Effector memory CD8-positive, alpha-beta T cell (primary cell): ENCODE data around the gene FRMD5.

Experiments
- ATAC-seq: fragments of 150-1000 bp; cut with Tn5 transposase; replicated peaks from 2 replicates; pipeline ENCODE4 v1.10.0; 2021; ENCODE audit warnings: mild to moderate bottlenecking, moderate library complexity
- DNase-seq, 3 experiments: peaks; one replicate each; pipeline ENCODE4 v3.0.0; 2021
- H3K27ac Mint-ChIP-seq, 2 donors: one replicate each; pipeline ENCODE4 v1.8.0; 2022; ENCODE audit warnings: mild to moderate bottlenecking in 2 of 2, mixed read lengths in 2 of 2, moderate library complexity in 2 of 2
- H3K27me3 Mint-ChIP-seq, 2 donors: one replicate each; pipeline ENCODE4 v1.8.0; 2022; ENCODE audit warnings: mixed read lengths in 2 of 2
- H3K36me3 Mint-ChIP-seq: one replicate; pipeline ENCODE4 v1.8.0; 2022; ENCODE audit warnings: mild to moderate bottlenecking, moderate library complexity, mixed read lengths; ENCODE audit not compliant: insufficient read depth
- H3K4me1 Mint-ChIP-seq, 2 donors: one replicate each; pipeline ENCODE4 v1.8.0; 2022; ENCODE audit warnings: low read depth in 2 of 2, mixed read lengths in 2 of 2
- H3K4me3 Mint-ChIP-seq, 2 donors: one replicate each; pipeline ENCODE4 v1.8.0; 2022; ENCODE audit warnings: mild to moderate bottlenecking in 2 of 2, mixed read lengths in 2 of 2, moderate library complexity in 2 of 2
- H3K9me3 Mint-ChIP-seq, 2 donors: one replicate each; pipeline ENCODE4 v1.8.0; 2022; ENCODE audit warnings: mixed read lengths in 2 of 2

FRMD5 gene

GRCh38 chr15:44075535-44075934, 119.5 kb downstream of the FRMD5 start:
- Mint-ChIP-seq H3K4me3 (no peak overlapping the region), H3K27ac (no peak overlapping the region), H3K36me3 (no peaks in the 10 kb centered on the region), H3K4me1 (no peaks in the 10 kb centered on the region), H3K9me3 (no peaks in the 10 kb centered on the region), H3K27me3 (peaks cover 36 to 39% of the 10 kb centered on the region in 2 donors)
- DNase-seq, result no peak
- ATAC-seq, result no peak

- peaks cover 25 to 34% of the 10 kb centered on the region in 2 donors for H3K27me3 Mint-ChIP-seq
- H3K4me1 Mint-ChIP-seq, result peaks cover 2 to 5% of the 10 kb centered on the region in 2 donors
- ATAC-seq, result no peak
- H3K9me3 Mint-ChIP-seq, result no peaks in the 10 kb centered on the region
- no peaks in the 10 kb centered on the region for H3K36me3 Mint-ChIP-seq
- no peak overlapping the region for H3K4me3 Mint-ChIP-seq
- no peak for DNase-seq
- H3K27ac Mint-ChIP-seq, result no peak overlapping the region
Measured at GRCh38 chr15:44069489-44069888, 125.6 kb downstream of the FRMD5 start.

- no peak overlapping the region for H3K4me3 Mint-ChIP-seq
- peaks cover 25 to 43% of the 10 kb centered on the region in 2 donors for H3K27me3 Mint-ChIP-seq
- peaks cover 2 to 5% of the 10 kb centered on the region in 2 donors for H3K4me1 Mint-ChIP-seq
- ATAC-seq, result no peak
- DNase-seq, result no peak
- no peaks in the 10 kb centered on the region for H3K9me3 Mint-ChIP-seq
- no peaks in the 10 kb centered on the region for H3K36me3 Mint-ChIP-seq
- no peak overlapping the region for H3K27ac Mint-ChIP-seq
Measured at GRCh38 chr15:44068347-44068746, 126.7 kb downstream of the FRMD5 start.

GRCh38 chr15:44066211-44066827, 128.8 kb downstream of the FRMD5 start:
- Mint-ChIP-seq H3K27ac (no peak overlapping the region), H3K36me3 (no peaks in the 10 kb centered on the region), H3K27me3 (peaks cover 25 to 42% of the 10 kb centered on the region in 2 donors), H3K4me3 (no peak overlapping the region), H3K4me1 (peaks cover 2 to 5% of the 10 kb centered on the region in 2 donors), H3K9me3 (no peaks in the 10 kb centered on the region)
- ATAC-seq (no peak), DNase-seq (peak; percentile 24 to 37 (median 26))

- Mint-ChIP-seq H3K9me3 (no peaks in the 10 kb centered on the region), H3K27me3 (peaks cover 25 to 35% of the 10 kb centered on the region in 2 donors), H3K27ac (no peak overlapping the region), H3K4me3 (no peak overlapping the region), H3K4me1 (peaks cover 2 to 5% of the 10 kb centered on the region in 2 donors), H3K36me3 (no peaks in the 10 kb centered on the region)
- no peak for ATAC-seq
- no peak for DNase-seq
Measured at GRCh38 chr15:44064706-44065105, 130.4 kb downstream of the FRMD5 start.

GRCh38 chr15:44058126-44058525, 136.9 kb downstream of the FRMD5 start:
- H3K4me1 Mint-ChIP-seq, result no peaks in the 10 kb centered on the region
- H3K36me3 Mint-ChIP-seq, result no peaks in the 10 kb centered on the region
- no peaks in the 10 kb centered on the region for H3K9me3 Mint-ChIP-seq
- H3K27ac Mint-ChIP-seq, result no peak overlapping the region
- peaks cover 22 to 29% of the 10 kb centered on the region in 2 donors for H3K27me3 Mint-ChIP-seq
- no peak for DNase-seq
- H3K4me3 Mint-ChIP-seq, result no peak overlapping the region
- no peak for ATAC-seq

GRCh38 chr15:44045661-44046060, 149.4 kb downstream of the FRMD5 start:
- H3K4me1 Mint-ChIP-seq, result no peaks in the 10 kb centered on the region
- no peak overlapping the region for H3K27ac Mint-ChIP-seq
- DNase-seq (no peak), ATAC-seq (no peak)
- H3K4me3 Mint-ChIP-seq, result no peak overlapping the region
- no peaks in the 10 kb centered on the region for H3K9me3 Mint-ChIP-seq
- peaks cover 28 to 34% of the 10 kb centered on the region in 2 donors for H3K27me3 Mint-ChIP-seq
- no peaks in the 10 kb centered on the region for H3K36me3 Mint-ChIP-seq

- H3K9me3 Mint-ChIP-seq, result no peaks in the 10 kb centered on the region
- H3K4me1 Mint-ChIP-seq, result no peaks in the 10 kb centered on the region
- DNase-seq (no peak), ATAC-seq (no peak)
- no peak overlapping the region for H3K27ac Mint-ChIP-seq
- no peaks in the 10 kb centered on the region for H3K36me3 Mint-ChIP-seq
- no peak overlapping the region for H3K4me3 Mint-ChIP-seq
- H3K27me3 Mint-ChIP-seq, result peaks cover 32 to 37% of the 10 kb centered on the region in 2 donors
Measured at GRCh38 chr15:44045217-44045616, 149.9 kb downstream of the FRMD5 start.

- Mint-ChIP-seq H3K9me3 (no peaks in the 10 kb centered on the region), H3K36me3 (no peaks in the 10 kb centered on the region), H3K27me3 (peaks cover 53 to 68% of the 10 kb centered on the region in 2 donors), H3K4me3 (no peak overlapping the region), H3K27ac (no peak overlapping the region), H3K4me1 (no peaks in the 10 kb centered on the region)
- ATAC-seq (no peak), DNase-seq (no peak)
Measured at GRCh38 chr15:44038755-44039191, 156.3 kb downstream of the FRMD5 start.

- peaks cover 46 to 55% of the 10 kb centered on the region in 2 donors for H3K27me3 Mint-ChIP-seq
- H3K36me3 Mint-ChIP-seq, result no peaks in the 10 kb centered on the region
- H3K4me3 Mint-ChIP-seq, result no peak overlapping the region
- H3K27ac Mint-ChIP-seq, result no peak overlapping the region
- no peak for DNase-seq
- no peaks in the 10 kb centered on the region for H3K9me3 Mint-ChIP-seq
- ATAC-seq, result no peak
- no peaks in the 10 kb centered on the region for H3K4me1 Mint-ChIP-seq
Measured at GRCh38 chr15:44035781-44036699, 159.0 kb downstream of the FRMD5 start.

- H3K36me3 Mint-ChIP-seq, result no peaks in the 10 kb centered on the region
- no peak for DNase-seq
Measured at GRCh38 chr15:44034933-44035624, 160.0 kb downstream of the FRMD5 start.

GRCh38 chr15:44034334-44034733, 160.7 kb downstream of the FRMD5 start:
- no peaks in the 10 kb centered on the region for H3K36me3 Mint-ChIP-seq
- no peak overlapping the region for H3K27ac Mint-ChIP-seq
- H3K27me3 Mint-ChIP-seq, result peaks cover 47 to 56% of the 10 kb centered on the region in 2 donors
- DNase-seq (no peak), ATAC-seq (no peak)
- H3K4me3 Mint-ChIP-seq, result no peak overlapping the region
- H3K9me3 Mint-ChIP-seq, result no peaks in the 10 kb centered on the region
- H3K4me1 Mint-ChIP-seq, result no peaks in the 10 kb centered on the region

More at GRCh38 chr15:44034933-44035624, 160.0 kb downstream of the FRMD5 start:
- no peak overlapping the region for H3K27ac Mint-ChIP-seq
- no peaks in the 10 kb centered on the region for H3K9me3 Mint-ChIP-seq
- ATAC-seq, result no peak
- peaks cover 46 to 56% of the 10 kb centered on the region in 2 donors for H3K27me3 Mint-ChIP-seq
- no peaks in the 10 kb centered on the region for H3K4me1 Mint-ChIP-seq
- H3K4me3 Mint-ChIP-seq, result no peak overlapping the region

- H3K27me3 Mint-ChIP-seq, result peaks cover 45 to 55% of the 10 kb centered on the region in 2 donors
- no peak overlapping the region for H3K27ac Mint-ChIP-seq
- H3K4me3 Mint-ChIP-seq, result no peak overlapping the region
- DNase-seq, result no peak
- H3K9me3 Mint-ChIP-seq, result no peaks in the 10 kb centered on the region
- no peaks in the 10 kb centered on the region for H3K4me1 Mint-ChIP-seq
- ATAC-seq, result no peak
- H3K36me3 Mint-ChIP-seq, result no peaks in the 10 kb centered on the region
Measured at GRCh38 chr15:44033894-44034293, 161.2 kb downstream of the FRMD5 start.
